Vagina (tissue), 2 donors: Measurements from ENCODE around the gene FAM53B.

ENCODE experiments used
- CTCF ChIP-seq, 3 experiments: fragments of 450-650 bp in 2 of 3; fragments of 200-600 bp in 1 of 3; sonication (generic) in 1 of 3; IDR thresholded peaks; one replicate each; pipeline ENCODE4 v1.5.1; 2017 to 2019; ENCODE audit warnings: antibody characterized with exemption in 3 of 3, mild to moderate bottlenecking in 2 of 3, moderate library complexity in 2 of 3
- POLR2A ChIP-seq, 2 donors: fragments of 450-650 bp; IDR thresholded peaks; one replicate each; pipeline ENCODE4 v1.6.1; 2017; ENCODE audit warnings: antibody characterized with exemption in 2 of 2, mild to moderate bottlenecking in 2 of 2, moderate library complexity in 2 of 2
- POLR2AphosphoS5 ChIP-seq, 2 donors: sonication (generic); formaldehyde crosslinking; IDR thresholded peaks; one replicate each; pipeline ENCODE4 v1.9.0; 2017; ENCODE audit warnings: antibody characterized with exemption in 2 of 2, mild to moderate bottlenecking in 2 of 2, low read depth in 1 of 2; ENCODE audit not compliant: insufficient read depth in 1 of 2

- no peak for TF ChIP-seq CTCF (IDR thresholded peaks at IDR 0.05)
- no peak for TF ChIP-seq POLR2A (IDR thresholded peaks at IDR 0.05)
- no peak for TF ChIP-seq POLR2AphosphoS5 (IDR thresholded peaks at IDR 0.05; ENCODE audit: insufficient read depth in 1 of 2, low read depth in 1 of 2)
Measured at GRCh38 chr10:124676416-124677062, 67.6 kb downstream of the FAM53B start.
